ENCODE data around the gene SMIM28.

- TF ChIP-seq CTCF (IDR thresholded peaks at IDR 0.05), result no peak
- no peak for TF ChIP-seq POLR2A (IDR thresholded peaks at IDR 0.05)
Observed at GRCh38 chr6:138410048-138410735, 32.5 kb downstream of the SMIM28 start.
